ENCODE results near the gene PEAK1.

PEAK1 gene

GRCh38 chr15:77144492-77145070 is 275.3 kb downstream of the PEAK1 start:
- no peak overlapping the region for H2AFZ ChIP-seq (ENCODE audit: low read length)
- H3K27me3 ChIP-seq (ENCODE audit: control insufficient read depth in 3 of 3, insufficient read depth in 3 of 3, low read depth in 1 of 3, low read length in 3 of 3) = no peaks in the 10 kb centered on the region
- H4K91ac ChIP-seq (ENCODE audit: low read depth, low read length, poor library complexity) = no peak overlapping the region
- H2BK12ac ChIP-seq (ENCODE audit: low read length) = no peak overlapping the region
- H3K27ac ChIP-seq (replicated peaks; ENCODE audit: low read length) = no peak overlapping the region
- no peak overlapping the region for H2BK120ac ChIP-seq (ENCODE audit: low read depth, low read length)
- no peak overlapping the region for H3K14ac ChIP-seq (ENCODE audit: low read length)
- no peak overlapping the region for H2BK5ac ChIP-seq (ENCODE audit: low read length)
- no peak overlapping the region for H2BK15ac ChIP-seq (ENCODE audit: low read length)
- WGBS, 2 donors (ENCODE audit: extremely low coverage in 2 of 2, insufficient read length in 2 of 2, insufficient replicate concordance in 1 of 2) = no CpG with 5 or more reads among the region's 4 CpGs
- H3K18ac ChIP-seq (ENCODE audit: low read length) = no peak overlapping the region
- H3K4me1 ChIP-seq (ENCODE audit: control insufficient read depth in 2 of 2, insufficient read depth in 1 of 2, low read depth in 1 of 2, low read length in 2 of 2) = no peaks in the 10 kb centered on the region
- no peak overlapping the region for H3K4ac ChIP-seq (ENCODE audit: low read length)
- no peak overlapping the region for H3K4me3 ChIP-seq (ENCODE audit: low read length in 2 of 2)
- H2AK5ac ChIP-seq (ENCODE audit: low read depth, low read length) = no peak overlapping the region
- H3K79me1 ChIP-seq (ENCODE audit: low read depth, low read length) = no peaks in the 10 kb centered on the region
- H3K4me2 ChIP-seq (ENCODE audit: insufficient read depth, low read length, poor library complexity, severe bottlenecking) = no peak overlapping the region
- H3K9me3 ChIP-seq (replicated peaks in 1 of 2; ENCODE audit: control insufficient read depth in 2 of 2, insufficient read depth in 1 of 2, low read depth in 1 of 2, low read length in 2 of 2) = peaks cover 0 to 28% of the 10 kb centered on the region in 2 donors
- H3K23ac ChIP-seq (ENCODE audit: low read depth, low read length, poor library complexity) = no peak overlapping the region
- DNase-seq (ENCODE audit: low spot score) = no peak
- H3K9ac ChIP-seq (ENCODE audit: low read depth, low read length, poor library complexity) = no peak overlapping the region
- peaks cover 0 to 6% of the 10 kb centered on the region in 2 donors for H3K36me3 ChIP-seq (replicated peaks in 1 of 2; ENCODE audit: control insufficient read depth in 2 of 2, insufficient read depth in 2 of 2, low read length in 2 of 2)
- no peak overlapping the region for H4K8ac ChIP-seq (ENCODE audit: low read depth, low read length)

- Histone ChIP-seq H3K14ac (ENCODE audit: low read length) (no peak overlapping the region), H3K18ac (ENCODE audit: low read length) (no peak overlapping the region), H3K9me3 (replicated peaks in 1 of 2; ENCODE audit: control insufficient read depth in 2 of 2, insufficient read depth in 1 of 2, low read depth in 1 of 2, low read length in 2 of 2) (peaks cover 0 to 32% of the 10 kb centered on the region in 2 donors), H3K23ac (ENCODE audit: low read depth, low read length, poor library complexity) (no peak overlapping the region), H3K27ac (replicated peaks; ENCODE audit: low read length) (no peak overlapping the region), H3K4ac (ENCODE audit: low read length) (no peak overlapping the region), H2BK15ac (ENCODE audit: low read length) (no peak overlapping the region), H3K9ac (ENCODE audit: low read depth, low read length, poor library complexity) (no peak overlapping the region), H3K4me3 (ENCODE audit: low read length in 2 of 2) (no peak overlapping the region), H2AFZ (ENCODE audit: low read length) (no peak overlapping the region), H2BK120ac (ENCODE audit: low read depth, low read length) (no peak overlapping the region), H4K8ac (ENCODE audit: low read depth, low read length) (no peak overlapping the region), H2AK5ac (ENCODE audit: low read depth, low read length) (no peak overlapping the region), H3K4me1 (ENCODE audit: control insufficient read depth in 2 of 2, insufficient read depth in 1 of 2, low read depth in 1 of 2, low read length in 2 of 2) (no peaks in the 10 kb centered on the region), H3K79me1 (ENCODE audit: low read depth, low read length) (no peaks in the 10 kb centered on the region), H4K91ac (ENCODE audit: low read depth, low read length, poor library complexity) (no peak overlapping the region), H2BK5ac (ENCODE audit: low read length) (no peak overlapping the region), H2BK12ac (ENCODE audit: low read length) (no peak overlapping the region), H3K36me3 (replicated peaks in 1 of 2; ENCODE audit: control insufficient read depth in 2 of 2, insufficient read depth in 2 of 2, low read length in 2 of 2) (peaks cover 0 to 6% of the 10 kb centered on the region in 2 donors), H3K27me3 (ENCODE audit: control insufficient read depth in 3 of 3, insufficient read depth in 3 of 3, low read depth in 1 of 3, low read length in 3 of 3) (no peaks in the 10 kb centered on the region), H3K4me2 (ENCODE audit: insufficient read depth, low read length, poor library complexity, severe bottlenecking) (no peak overlapping the region)
- no peak for DNase-seq (ENCODE audit: low spot score)
- WGBS, 2 donors (ENCODE audit: extremely low coverage in 2 of 2, insufficient read length in 2 of 2, insufficient replicate concordance in 1 of 2) = no CpG with 5 or more reads among the region's 2 CpGs
These were observed 275.9 kb downstream of the PEAK1 start for GRCh38 chr15:77144026-77144425.

- Histone ChIP-seq H3K36me3 (replicated peaks in 1 of 2; ENCODE audit: control insufficient read depth in 2 of 2, insufficient read depth in 2 of 2, low read length in 2 of 2) (peaks cover 0 to 6% of the 10 kb centered on the region in 2 donors), H3K4me3 (ENCODE audit: low read length in 2 of 2) (no peak overlapping the region), H2BK15ac (ENCODE audit: low read length) (no peak overlapping the region), H2AFZ (ENCODE audit: low read length) (no peak overlapping the region), H3K23ac (ENCODE audit: low read depth, low read length, poor library complexity) (no peak overlapping the region), H4K91ac (ENCODE audit: low read depth, low read length, poor library complexity) (no peak overlapping the region), H2BK12ac (ENCODE audit: low read length) (no peak overlapping the region), H3K27ac (replicated peaks; ENCODE audit: low read length) (no peak overlapping the region), H3K27me3 (ENCODE audit: control insufficient read depth in 3 of 3, insufficient read depth in 3 of 3, low read depth in 1 of 3, low read length in 3 of 3) (no peaks in the 10 kb centered on the region), H3K4me2 (ENCODE audit: insufficient read depth, low read length, poor library complexity, severe bottlenecking) (no peak overlapping the region), H3K9ac (ENCODE audit: low read depth, low read length, poor library complexity) (no peak overlapping the region), H2BK5ac (ENCODE audit: low read length) (no peak overlapping the region), H4K8ac (ENCODE audit: low read depth, low read length) (no peak overlapping the region), H3K14ac (ENCODE audit: low read length) (no peak overlapping the region), H3K9me3 (replicated peaks in 1 of 2; ENCODE audit: control insufficient read depth in 2 of 2, insufficient read depth in 1 of 2, low read depth in 1 of 2, low read length in 2 of 2) (peaks cover 0 to 33% of the 10 kb centered on the region in 2 donors), H2AK5ac (ENCODE audit: low read depth, low read length) (no peak overlapping the region), H3K4me1 (ENCODE audit: control insufficient read depth in 2 of 2, insufficient read depth in 1 of 2, low read depth in 1 of 2, low read length in 2 of 2) (no peaks in the 10 kb centered on the region), H3K18ac (ENCODE audit: low read length) (no peak overlapping the region), H3K79me1 (ENCODE audit: low read depth, low read length) (no peaks in the 10 kb centered on the region), H3K4ac (ENCODE audit: low read length) (no peak overlapping the region), H2BK120ac (ENCODE audit: low read depth, low read length) (no peak overlapping the region)
- DNase-seq (ENCODE audit: low spot score) = no peak
These were observed 276.3 kb downstream of the PEAK1 start for GRCh38 chr15:77143616-77144015.

GRCh38 chr15:77143191-77143590 is 276.7 kb downstream of the PEAK1 start:
- Histone ChIP-seq H2AK5ac (ENCODE audit: low read depth, low read length) (no peak overlapping the region), H3K79me1 (ENCODE audit: low read depth, low read length) (no peaks in the 10 kb centered on the region), H4K91ac (ENCODE audit: low read depth, low read length, poor library complexity) (no peak overlapping the region), H4K8ac (ENCODE audit: low read depth, low read length) (no peak overlapping the region), H3K4me3 (ENCODE audit: low read length in 2 of 2) (no peak overlapping the region), H2BK120ac (ENCODE audit: low read depth, low read length) (no peak overlapping the region), H3K4ac (ENCODE audit: low read length) (no peak overlapping the region), H3K9ac (ENCODE audit: low read depth, low read length, poor library complexity) (no peak overlapping the region), H3K27ac (replicated peaks; ENCODE audit: low read length) (no peak overlapping the region), H2BK5ac (ENCODE audit: low read length) (no peak overlapping the region), H2BK15ac (ENCODE audit: low read length) (no peak overlapping the region), H3K4me1 (ENCODE audit: control insufficient read depth in 2 of 2, insufficient read depth in 1 of 2, low read depth in 1 of 2, low read length in 2 of 2) (no peaks in the 10 kb centered on the region), H2AFZ (ENCODE audit: low read length) (no peak overlapping the region), H3K9me3 (replicated peaks in 1 of 2; ENCODE audit: control insufficient read depth in 2 of 2, insufficient read depth in 1 of 2, low read depth in 1 of 2, low read length in 2 of 2) (peaks cover 0 to 33% of the 10 kb centered on the region in 2 donors), H3K36me3 (replicated peaks in 1 of 2; ENCODE audit: control insufficient read depth in 2 of 2, insufficient read depth in 2 of 2, low read length in 2 of 2) (peaks cover 0 to 6% of the 10 kb centered on the region in 2 donors), H3K4me2 (ENCODE audit: insufficient read depth, low read length, poor library complexity, severe bottlenecking) (no peak overlapping the region), H3K14ac (ENCODE audit: low read length) (no peak overlapping the region), H2BK12ac (ENCODE audit: low read length) (no peak overlapping the region), H3K18ac (ENCODE audit: low read length) (no peak overlapping the region), H3K23ac (ENCODE audit: low read depth, low read length, poor library complexity) (no peak overlapping the region), H3K27me3 (ENCODE audit: control insufficient read depth in 3 of 3, insufficient read depth in 3 of 3, low read depth in 1 of 3, low read length in 3 of 3) (no peaks in the 10 kb centered on the region)
- WGBS, 2 donors (ENCODE audit: extremely low coverage in 2 of 2, insufficient read length in 2 of 2, insufficient replicate concordance in 1 of 2) = no CpG with 5 or more reads among the region's 7 CpGs
- no peak for DNase-seq (ENCODE audit: low spot score)
